Omental fat pad (tissue), 4 donors: Measurements from ENCODE around the gene DPYD. TPM values are rescaled to one million over a fixed set of nuclear protein-coding genes. Genes with fewer than 3 reads are reported as not detected.

Experiments used
- ATAC-seq: fragments of 150-250 bp; one replicate; pipeline ENCODE4 v1.9.1; 2016; ENCODE audit warnings: mild to moderate bottlenecking, moderate library complexity; ENCODE audit not compliant: low FRiP score
- DNase-seq: peaks from one replicate; pipeline ENCODE4 v3.0.0-alpha.2; 2019; ENCODE audit warnings: low spot score
- CTCF ChIP-seq, 3 donors: fragments of 450-650 bp; IDR thresholded peaks; one replicate each; pipeline ENCODE4 v1.5.1; 2016 to 2017; ENCODE audit warnings: antibody characterized with exemption in 3 of 3, mild to moderate bottlenecking in 3 of 3, moderate library complexity in 2 of 3
- total RNA-seq, 4 donors: library from RNA; depleted of rRNA; stranded (reverse); fragments of >200 nt; gene quantifications; one replicate each; pipeline ENCODE4 v1.1.0, GENCODE V29; 2016

The DPYD gene
- total RNA-seq, 4 donors from 2014 or later = 52.5 to 86.4 (median 60.3) TPM

DNA sequence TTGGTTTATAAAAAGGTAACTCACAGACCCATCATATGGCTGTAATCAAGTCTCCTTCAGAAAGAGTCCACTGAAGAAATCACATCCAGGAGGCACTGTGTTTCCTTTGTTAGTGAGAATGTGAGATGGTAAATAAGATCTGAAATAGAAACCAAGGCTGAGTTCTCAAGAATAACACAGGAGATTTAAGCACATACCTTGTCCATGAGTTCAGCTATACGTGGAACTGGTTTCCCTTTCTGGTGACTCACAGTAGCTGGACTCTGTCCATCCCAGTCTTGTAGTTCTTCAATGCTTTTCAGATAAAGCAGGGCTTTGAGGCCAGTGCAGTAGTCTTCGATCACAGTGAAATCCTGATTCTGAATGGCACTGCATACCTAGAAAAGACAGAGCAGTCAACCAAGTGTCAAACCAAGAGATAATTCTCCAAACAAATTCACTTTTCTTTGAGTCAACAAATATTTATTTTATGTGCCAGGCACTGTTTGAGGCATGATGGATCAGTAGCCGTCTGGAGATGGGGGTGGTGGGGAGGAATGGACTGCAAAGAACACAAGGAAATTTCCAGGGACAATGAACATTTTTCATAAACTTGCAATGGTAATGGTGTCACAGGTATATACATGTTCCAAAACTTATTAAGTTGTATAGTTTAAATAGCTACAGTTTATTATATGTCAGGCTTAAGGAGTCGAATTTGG lies 727.8 kb downstream of the DPYD start:
- ATAC-seq = no peak
- no peak for DNase-seq
- TF ChIP-seq CTCF (IDR thresholded peaks at IDR 0.05) = no peak

DNA sequence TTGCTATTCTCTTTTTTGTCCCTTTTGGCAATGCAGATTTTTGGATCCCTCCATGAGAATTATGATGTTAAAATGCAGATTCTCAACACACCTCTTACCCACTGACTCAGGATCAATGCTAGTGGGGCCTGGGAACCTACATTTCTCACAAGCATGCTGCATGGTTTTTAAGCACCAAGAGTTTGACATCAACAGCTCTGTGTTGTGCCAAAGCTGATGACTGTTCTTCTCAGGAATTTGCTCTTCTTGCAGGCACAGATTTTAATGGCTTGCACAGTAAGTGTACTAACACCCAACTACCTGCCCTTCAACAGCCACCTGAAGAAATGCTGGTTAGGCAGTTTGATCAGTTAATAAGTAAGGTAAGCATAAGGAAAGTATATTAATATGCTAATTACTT lies 730.5 kb downstream of the DPYD start:
- DNase-seq (no peak), ATAC-seq (no peak)
- TF ChIP-seq CTCF (IDR thresholded peaks at IDR 0.05) = no peak

- no peak for DNase-seq
- no peak for ATAC-seq
- no peak for TF ChIP-seq CTCF (IDR thresholded peaks at IDR 0.05)
Measured at GRCh38 chr1:97186381-97186780, 734.5 kb downstream of the DPYD start.

DNA sequence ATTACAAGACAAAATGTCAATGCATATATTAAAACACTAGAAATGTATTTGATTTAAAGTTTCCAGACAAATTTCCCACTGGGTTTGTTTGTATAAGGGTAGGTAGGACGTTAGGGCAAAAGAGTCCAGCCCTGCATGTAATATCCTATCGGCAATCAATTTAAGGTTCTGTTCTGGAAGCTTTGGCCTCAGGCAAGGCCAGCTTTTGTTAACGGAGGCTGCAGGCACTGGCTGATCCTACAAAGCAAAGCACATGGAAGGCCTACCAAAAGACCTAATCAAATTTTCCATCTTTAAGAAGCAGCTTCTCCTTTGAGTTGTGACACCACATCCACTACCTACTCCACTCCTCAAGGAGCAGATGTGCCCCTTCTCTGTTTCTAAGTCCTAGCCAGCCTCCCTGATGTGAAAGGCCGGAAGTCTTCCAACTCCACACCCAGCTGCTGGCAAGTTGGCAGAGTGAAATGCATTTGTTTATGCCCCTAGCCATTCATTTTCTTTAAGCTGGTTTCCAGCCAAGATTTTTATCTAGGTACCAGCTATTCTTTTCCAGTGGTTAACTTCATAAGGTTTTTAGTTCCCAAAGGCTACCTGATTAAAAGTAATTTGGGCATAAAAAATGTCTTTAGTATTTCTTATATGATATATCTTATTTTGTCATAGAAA lies 746.7 kb downstream of the DPYD start:
- TF ChIP-seq CTCF (IDR thresholded peaks at IDR 0.05) = no peak
- DNase-seq = no peak
- no peak for ATAC-seq

DNA sequence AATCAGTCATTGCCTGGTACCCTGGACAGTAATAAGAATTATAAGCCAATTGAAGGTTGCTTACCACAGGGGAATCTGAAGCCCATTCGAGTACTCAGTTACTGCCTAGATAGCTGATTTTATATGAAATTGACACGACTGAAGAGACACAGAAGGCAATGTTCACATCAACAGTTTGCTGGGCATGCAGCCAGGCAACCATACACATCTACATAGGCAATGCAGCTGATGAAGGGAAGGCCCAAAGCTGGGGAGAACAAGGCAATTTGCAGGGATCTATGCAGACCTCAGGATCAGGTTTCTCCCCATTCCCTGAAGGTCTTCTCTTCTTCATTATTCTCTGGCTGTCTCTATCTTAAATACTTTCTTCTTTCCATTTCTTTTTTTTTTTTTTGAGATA lies 750.5 kb downstream of the DPYD start:
- TF ChIP-seq CTCF (IDR thresholded peaks at IDR 0.05) = no peak
- DNase-seq = no peak
- ATAC-seq = no peak

GRCh38 chr1:97168056-97168455 lies 752.8 kb downstream of the DPYD start:
- ATAC-seq = no peak
- no peak for DNase-seq
- TF ChIP-seq CTCF (IDR thresholded peaks at IDR 0.05) = no peak

DNA sequence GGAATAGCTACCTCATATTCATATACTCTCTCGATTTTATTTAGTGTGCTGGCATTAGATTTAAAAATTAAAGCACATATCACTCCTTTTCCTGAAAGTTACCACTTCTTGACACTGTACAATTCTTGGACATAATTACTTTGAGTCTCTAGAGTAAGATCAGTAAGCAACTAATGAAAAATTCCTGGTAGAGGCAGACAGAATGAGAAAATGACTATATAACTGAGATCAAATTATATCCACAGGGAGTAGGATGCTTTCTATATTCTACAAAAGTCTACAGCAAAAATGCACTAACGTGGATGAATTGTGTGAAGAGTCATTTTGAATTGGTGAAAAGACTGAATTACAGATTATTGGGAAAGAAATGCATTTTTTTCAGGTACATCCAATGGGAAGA lies 753.6 kb downstream of the DPYD start:
- ATAC-seq (no peak), DNase-seq (no peak)
- TF ChIP-seq CTCF (IDR thresholded peaks at IDR 0.05) = no peak
